Natural killer cell (primary cell): ENCODE results near the gene FOXM1. TPM values are rescaled to one million over a fixed set of nuclear protein-coding genes. Genes with fewer than 3 reads are reported as not detected.

ENCODE experiments used
- ATAC-seq, 3 donors: fragments of 150-1000 bp in 2 of 3; fragments of 200-7000 bp in 1 of 3; cut with Tn5 transposase; 1 replicate in 1 of 3; 2 replicates in 2 of 3; pipeline ENCODE4 v1.10.0; 2021; ENCODE audit warnings: mild to moderate bottlenecking in 2 of 3, moderate library complexity in 2 of 3
- DNase-seq, 2 donors: peaks; one replicate each; pipeline versions ENCODE4 v3.0.0 to v3.0.0-alpha.2; 2013 to 2021; ENCODE audit warnings: mixed read lengths in 1 of 2
- H3K27ac ChIP-seq: one replicate; pipeline ENCODE4 v1.5.1; 2013; ENCODE audit warnings: mild to moderate bottlenecking, low read length
- H3K27me3 ChIP-seq: one replicate; pipeline ENCODE4 v1.6.1; 2013; ENCODE audit warnings: low read length; ENCODE audit not compliant: control insufficient read depth, insufficient read depth
- H3K36me3 ChIP-seq: one replicate; pipeline ENCODE4 v1.6.1; 2013; ENCODE audit warnings: low read length; ENCODE audit not compliant: control insufficient read depth, insufficient read depth
- H3K4me1 ChIP-seq: one replicate; pipeline ENCODE4 v1.6.1; 2013; ENCODE audit warnings: low read length; ENCODE audit not compliant: control insufficient read depth, insufficient read depth
- H3K4me3 ChIP-seq: one replicate; pipeline ENCODE4 v1.5.1; 2013; ENCODE audit warnings: low read length
- H3K9me3 ChIP-seq: one replicate; pipeline ENCODE4 v1.6.1; 2013; ENCODE audit warnings: low read length; ENCODE audit not compliant: control insufficient read depth, insufficient read depth
- H3K27ac Mint-ChIP-seq, 2 donors: one replicate each; pipeline ENCODE4 v1.8.0; 2022; ENCODE audit warnings: mild to moderate bottlenecking in 2 of 2, mixed read lengths in 2 of 2, moderate library complexity in 1 of 2
- H3K27me3 Mint-ChIP-seq, 2 donors: one replicate each; pipeline ENCODE4 v1.8.0; 2022; ENCODE audit warnings: low read depth in 2 of 2, mixed read lengths in 2 of 2
- H3K36me3 Mint-ChIP-seq: one replicate; pipeline ENCODE4 v1.8.0; 2022; ENCODE audit warnings: mixed read lengths
- H3K4me1 Mint-ChIP-seq, 2 donors: one replicate each; pipeline ENCODE4 v1.8.0; 2022; ENCODE audit warnings: mixed read lengths in 2 of 2
- H3K4me3 Mint-ChIP-seq: one replicate; pipeline ENCODE4 v1.8.0; 2022; ENCODE audit warnings: mild to moderate bottlenecking, moderate library complexity, mixed read lengths
- H3K9me3 Mint-ChIP-seq, 2 donors: one replicate each; pipeline ENCODE4 v1.8.0; 2022; ENCODE audit warnings: mixed read lengths in 2 of 2
- CTCF ChIP-seq: fragments of 200-600 bp; IDR thresholded peaks from one replicate; pipeline ENCODE4 v1.8.0; 2022; ENCODE audit warnings: antibody characterized with exemption
- WGBS: methylation state at CpG from one replicate; pipeline ENCODE4 v1.1.7; 2013; ENCODE audit warnings: missing lambda C conversion rate; ENCODE audit not compliant: insufficient coverage; 5-methylcytosine and 5-hydroxymethylcytosine counted together
- intact Hi-C: fragments of 100-400 bp; cut with micrococcal nuclease; formaldehyde crosslinking; loops from one replicate; pipeline ENCODE4 v1.14.2; 2022
- total RNA-seq, 4 donors: library from RNA; stranded (reverse); fragments of 120-200 nt in 1 of 4; gene quantifications; one replicate each; pipeline versions ENCODE4 v1.2.3 to v1.2.4, GENCODE V29; 2013 to 2022

The FOXM1 gene
- total RNA-seq, 3 donors from 2014 or later (not counting 1 experiment from before 2014, with no cell fraction given): 1.8 to 3.6 (median 2.6) TPM

- H3K36me3 Mint-ChIP-seq: peaks cover 1% of the 10 kb centered on the region
- H3K27ac ChIP-seq: no peak overlapping the region
- no peaks in the 10 kb centered on the region for H3K27me3 Mint-ChIP-seq
- H3K27me3 ChIP-seq: no peaks in the 10 kb centered on the region
- 96% methylated on average over 9 of the region's 9 CpGs for WGBS
- ATAC-seq (no peak), DNase-seq (no peak)
- peaks cover 6% of the 10 kb centered on the region for H3K36me3 ChIP-seq
- H3K9me3 ChIP-seq: no peaks in the 10 kb centered on the region
- H3K4me3 Mint-ChIP-seq: no peak overlapping the region
- TF ChIP-seq CTCF: no peak
- intact Hi-C loops: no loop called here
- H3K27ac Mint-ChIP-seq: no peak overlapping the region
- no peaks in the 10 kb centered on the region for H3K4me1 ChIP-seq
- no peak overlapping the region for H3K4me3 ChIP-seq
- H3K9me3 Mint-ChIP-seq: no peaks in the 10 kb centered on the region
- H3K4me1 Mint-ChIP-seq: no peaks in the 10 kb centered on the region
These were observed 32.2 kb downstream of the FOXM1 start for GRCh38 chr12:2844786-2845185.

GRCh38 chr12:2842948-2843347 lies 34.0 kb downstream of the FOXM1 start:
- Mint-ChIP-seq H3K27ac (no peak overlapping the region), H3K4me3 (no peak overlapping the region), H3K27me3 (no peaks in the 10 kb centered on the region), H3K9me3 (no peaks in the 10 kb centered on the region), H3K4me1 (no peaks in the 10 kb centered on the region), H3K36me3 (peaks cover 8% of the 10 kb centered on the region)
- Histone ChIP-seq H3K36me3 (peaks cover 12% of the 10 kb centered on the region), H3K4me1 (no peaks in the 10 kb centered on the region), H3K4me3 (no peak overlapping the region), H3K27me3 (no peaks in the 10 kb centered on the region), H3K9me3 (no peaks in the 10 kb centered on the region), H3K27ac (no peak overlapping the region)
- 92% methylated on average over 5 of the region's 5 CpGs for WGBS
- TF ChIP-seq CTCF: no peak
- intact Hi-C loops: no loop called here
- ATAC-seq (no peak), DNase-seq (no peak)

- 88% methylated on average over 9 of the region's 9 CpGs for WGBS
- H3K27ac ChIP-seq: no peak overlapping the region
- no peaks in the 10 kb centered on the region for H3K27me3 Mint-ChIP-seq
- no peak for TF ChIP-seq CTCF
- no peak for ATAC-seq
- no peaks in the 10 kb centered on the region for H3K27me3 ChIP-seq
- no peak for DNase-seq
- H3K9me3 ChIP-seq: no peaks in the 10 kb centered on the region
- peaks cover 8% of the 10 kb centered on the region for H3K36me3 Mint-ChIP-seq
- H3K9me3 Mint-ChIP-seq: no peaks in the 10 kb centered on the region
- H3K4me3 ChIP-seq: no peak overlapping the region
- intact Hi-C loops: no loop called here
- H3K36me3 ChIP-seq: peaks cover 12% of the 10 kb centered on the region
- H3K27ac Mint-ChIP-seq: no peak overlapping the region
- no peak overlapping the region for H3K4me3 Mint-ChIP-seq
- no peaks in the 10 kb centered on the region for H3K4me1 Mint-ChIP-seq
- H3K4me1 ChIP-seq: no peaks in the 10 kb centered on the region
These were observed 35.8 kb downstream of the FOXM1 start for GRCh38 chr12:2841056-2841650.

GRCh38 chr12:2836574-2836973 lies 40.4 kb downstream of the FOXM1 start:
- 79% methylated on average over 7 of the region's 8 CpGs for WGBS
- Histone ChIP-seq H3K4me3 (no peak overlapping the region), H3K4me1 (no peaks in the 10 kb centered on the region), H3K9me3 (no peaks in the 10 kb centered on the region), H3K27ac (no peak overlapping the region), H3K36me3 (peaks cover 10% of the 10 kb centered on the region), H3K27me3 (no peaks in the 10 kb centered on the region)
- no peak overlapping the region for H3K27ac Mint-ChIP-seq
- intact Hi-C loops: no loop called here
- no peaks in the 10 kb centered on the region for H3K9me3 Mint-ChIP-seq
- H3K4me1 Mint-ChIP-seq: peaks cover 6 to 12% of the 10 kb centered on the region in 2 donors
- H3K4me3 Mint-ChIP-seq: no peak overlapping the region
- ATAC-seq: no peak
- TF ChIP-seq CTCF: no peak
- DNase-seq: no peak
- H3K36me3 Mint-ChIP-seq: peaks cover 8% of the 10 kb centered on the region
- H3K27me3 Mint-ChIP-seq: peaks cover 0 to 2% of the 10 kb centered on the region in 2 donors
